AG09319 (cell line): Measurements from ENCODE around the gene FUS.
A peak's percentile ranks its signal among the peaks of the same experiment; 100 is the strongest.

ENCODE experiments used
- DNase-seq: peaks from one replicate; pipeline ENCODE4 v3.0.0-alpha.2; 2010; ENCODE audit warnings: low read depth; ENCODE audit errors: extremely low read depth
- CTCF ChIP-seq: IDR thresholded peaks from 2 replicates; pipeline ENCODE4 v1.5.1; 2011; ENCODE audit warnings: low read depth, mild to moderate bottlenecking, inconsistent platforms, low read length, moderate library complexity

Gene FUS

GRCh38 chr16:31179747-31180459 is at the start of gene FUS:
FUS (plus strand) TSS chr16:31180139; CDS start chr16:31180215, 76 bp downstream.
- peak; percentile 81 for DNase-seq
- TF ChIP-seq CTCF, result no peak

- DNase-seq, result no peak
- no peak for TF ChIP-seq CTCF
Observed at GRCh38 chr16:31130336-31130891, 49.5 kb upstream of the FUS start.

GRCh38 chr16:31130899-31131298 is 49.0 kb upstream of the FUS start:
- no peak for TF ChIP-seq CTCF
- DNase-seq, result no peak

DNA sequence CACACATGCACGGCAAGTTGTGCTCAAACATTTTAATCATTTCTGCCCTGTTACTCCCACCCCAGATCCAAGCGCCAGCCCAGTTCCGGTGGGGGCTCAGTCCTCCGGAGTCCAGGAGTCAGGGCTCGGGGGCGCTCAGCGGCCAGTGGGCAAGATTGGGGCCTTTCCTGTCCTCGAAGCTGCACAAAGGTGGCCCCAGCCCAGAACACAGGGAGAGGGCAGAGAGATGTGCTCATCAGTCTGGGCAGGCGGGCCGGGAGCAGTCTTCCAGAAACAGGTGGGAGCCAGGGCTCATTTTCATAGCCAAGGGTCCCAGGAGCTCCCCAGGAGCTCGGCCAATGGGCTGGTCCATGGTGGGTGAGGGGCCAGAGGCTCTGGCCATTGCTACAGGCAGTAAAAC is 48.5 kb upstream of the FUS start:
- no peak for TF ChIP-seq CTCF
- no peak for DNase-seq

DNA sequence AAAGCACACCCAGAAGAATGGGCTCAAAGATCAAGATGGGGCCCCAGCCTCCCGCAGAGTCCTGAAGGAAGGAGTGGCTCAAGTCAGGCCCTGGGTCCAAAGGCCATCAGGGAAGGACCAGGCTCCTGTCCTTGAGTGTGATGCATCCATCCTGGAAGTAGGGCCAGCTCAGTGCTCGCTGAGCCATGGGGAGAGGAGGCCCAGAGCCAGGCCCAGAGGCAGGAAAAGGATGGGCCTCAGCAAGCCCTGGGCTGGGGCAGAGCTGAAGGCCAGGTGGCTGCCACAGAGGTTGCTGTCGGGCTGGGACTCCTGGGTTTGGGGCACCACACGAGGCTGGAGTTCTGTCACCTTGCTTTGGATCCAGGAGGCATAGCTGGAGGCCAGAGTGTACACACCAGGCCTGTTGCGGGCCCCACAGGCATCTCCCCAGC is 48.1 kb upstream of the FUS start:
- DNase-seq, result no peak
- no peak for TF ChIP-seq CTCF

- DNase-seq, result no peak
- no peak for TF ChIP-seq CTCF
Observed at GRCh38 chr16:31132303-31132979, 47.5 kb upstream of the FUS start.

GRCh38 chr16:31133046-31133501 is 46.9 kb upstream of the FUS start:
- no peak for DNase-seq
- TF ChIP-seq CTCF, result no peak
